DMS114 treated with DMSO at 0.1 percent for 48 hours (cell line): ENCODE measurements around the gene KAZN.

Experiments
- DNase-seq: peaks from one replicate; lab custom pipeline; 2025; ENCODE audit not compliant: unreplicated experiment; lab: John Stamatoyannopoulos, UW

The KAZN gene

GRCh38 chr1:14612256-14612655, 13.8 kb downstream of the KAZN start:
- no peak for DNase-seq

GRCh38 chr1:14613926-14614325, 15.4 kb downstream of the KAZN start:
- no peak for DNase-seq

- DNase-seq: no peak
Observed at GRCh38 chr1:14614341-14614740, 15.9 kb downstream of the KAZN start.

DNA sequence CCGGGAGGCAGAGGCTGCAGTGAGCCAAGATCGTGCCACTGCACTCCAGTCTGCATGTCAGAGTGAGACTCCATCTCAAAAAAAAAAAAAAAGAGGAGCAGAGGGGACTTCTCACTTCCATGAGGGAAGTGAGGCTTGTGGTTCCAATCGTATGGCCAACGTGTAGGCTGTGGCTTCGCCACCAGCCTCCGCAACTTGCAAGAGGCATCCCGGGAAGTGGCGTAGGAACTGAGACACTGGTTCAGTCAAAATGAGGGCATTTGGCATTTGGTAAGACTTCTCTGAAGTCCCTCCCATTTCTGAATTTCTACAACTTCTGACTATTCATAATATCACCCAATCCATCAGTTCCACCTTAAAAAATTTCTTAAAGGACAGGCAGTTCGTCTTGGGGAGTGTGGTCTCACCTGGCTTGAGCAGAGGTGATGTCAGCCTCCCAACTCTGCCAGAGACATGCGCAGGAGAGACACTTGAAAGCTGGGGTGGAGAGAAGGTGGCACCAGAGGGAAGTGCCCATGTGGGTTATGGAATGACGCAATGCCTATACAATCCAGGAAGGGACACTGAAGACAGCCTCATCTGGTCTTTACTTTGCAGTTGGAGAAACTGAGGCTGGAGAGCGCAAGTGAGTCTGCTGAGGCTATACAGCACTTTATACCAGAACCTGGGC, 17.2 kb downstream of the KAZN start:
- no peak for DNase-seq

DNA sequence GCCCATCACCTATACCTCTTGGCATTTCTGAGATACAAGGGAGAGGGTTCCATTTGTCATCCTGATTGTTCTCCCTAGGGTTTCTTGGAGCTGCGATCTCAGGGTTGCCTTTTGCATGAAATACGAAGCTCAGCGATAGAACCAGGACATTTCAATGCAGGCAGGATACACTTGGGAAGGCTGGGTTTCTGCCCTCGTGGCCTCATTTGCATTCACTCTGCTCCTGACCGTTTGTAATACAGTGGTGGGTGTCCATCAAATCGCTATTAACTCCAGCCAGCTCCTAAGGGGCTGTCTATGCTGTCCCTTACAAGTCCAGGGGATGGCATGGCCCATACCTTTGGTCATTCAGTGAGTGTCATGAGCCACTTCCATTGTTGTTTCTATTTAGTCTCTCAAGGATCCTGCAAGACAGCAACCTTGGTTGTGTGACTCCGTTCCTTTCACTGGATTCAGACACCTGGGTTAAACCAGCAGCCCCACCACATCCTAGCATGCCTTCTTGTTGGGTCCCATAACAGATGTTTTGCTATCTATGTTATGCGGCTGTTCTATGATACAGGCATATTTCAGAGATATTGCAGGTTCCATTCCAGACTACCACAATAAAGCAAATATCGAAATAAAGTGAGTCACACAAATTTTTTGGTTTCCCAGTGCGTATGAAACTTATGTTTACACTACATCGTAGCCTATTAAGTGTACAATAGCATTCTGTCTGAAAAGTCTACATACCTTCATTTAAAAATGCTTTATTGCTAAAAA, 18.3 kb downstream of the KAZN start:
- DNase-seq: no peak

DNA sequence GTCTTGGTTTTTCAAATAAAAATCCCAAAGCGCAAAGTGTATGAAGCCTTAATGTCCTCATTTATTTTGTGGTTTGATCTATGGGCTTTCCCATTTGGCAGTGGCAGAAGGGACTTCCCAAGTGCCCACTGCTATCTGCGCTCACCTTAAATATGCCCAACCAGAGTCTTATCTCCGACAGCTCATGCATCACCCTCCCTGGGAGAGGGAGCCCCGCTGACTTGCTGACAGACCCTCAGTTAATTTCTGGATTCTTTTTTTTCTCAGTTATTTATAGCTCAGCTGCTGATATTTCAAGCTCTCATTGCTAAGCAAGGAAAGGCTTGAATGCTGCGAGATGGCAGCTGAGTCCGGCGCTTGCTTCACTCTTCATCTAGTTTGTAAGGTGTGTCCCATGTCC, 19.3 kb downstream of the KAZN start:
- DNase-seq: no peak

GRCh38 chr1:14620941-14621340, 22.5 kb downstream of the KAZN start:
- DNase-seq: no peak

DNA sequence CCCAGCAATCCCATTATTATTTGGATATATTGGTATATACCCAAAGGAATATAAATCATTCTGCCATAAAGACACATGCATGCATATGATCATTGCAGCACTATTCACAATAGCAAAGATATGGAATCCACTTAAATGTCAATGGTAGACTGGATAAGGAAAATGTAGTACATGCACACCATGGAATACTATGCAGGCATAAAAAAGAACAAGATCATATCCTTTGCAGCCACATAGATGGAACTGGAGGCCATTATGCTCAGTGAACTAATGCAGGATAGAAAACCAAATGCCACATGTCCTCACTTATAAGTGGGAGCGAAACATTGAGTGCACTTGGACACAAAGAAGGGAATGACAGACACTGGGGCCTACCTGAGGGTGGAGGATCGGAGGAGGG, 24.6 kb downstream of the KAZN start:
- DNase-seq: no peak

GRCh38 chr1:14624941-14625340, 26.5 kb downstream of the KAZN start:
- no peak for DNase-seq

DNA sequence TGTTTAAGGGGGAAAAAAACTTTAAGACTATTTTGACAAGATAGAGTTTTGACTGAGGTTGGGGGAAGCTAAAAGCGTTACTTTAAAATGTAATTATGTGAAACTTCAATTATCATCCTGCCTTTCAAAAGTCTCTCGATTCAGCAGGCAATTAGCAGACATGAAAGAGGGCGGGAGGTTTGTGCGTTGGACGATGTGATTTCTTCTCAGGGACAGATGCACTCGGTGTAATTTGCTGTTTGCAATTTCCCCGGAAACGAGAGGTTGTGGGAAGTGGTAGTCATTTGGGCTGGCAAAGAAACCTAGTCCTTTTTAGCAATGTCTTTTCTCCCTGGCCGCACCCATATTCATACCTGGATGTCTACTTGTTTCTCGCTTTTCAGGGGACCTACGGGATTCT, 27.1 kb downstream of the KAZN start:
- no peak for DNase-seq

DNA sequence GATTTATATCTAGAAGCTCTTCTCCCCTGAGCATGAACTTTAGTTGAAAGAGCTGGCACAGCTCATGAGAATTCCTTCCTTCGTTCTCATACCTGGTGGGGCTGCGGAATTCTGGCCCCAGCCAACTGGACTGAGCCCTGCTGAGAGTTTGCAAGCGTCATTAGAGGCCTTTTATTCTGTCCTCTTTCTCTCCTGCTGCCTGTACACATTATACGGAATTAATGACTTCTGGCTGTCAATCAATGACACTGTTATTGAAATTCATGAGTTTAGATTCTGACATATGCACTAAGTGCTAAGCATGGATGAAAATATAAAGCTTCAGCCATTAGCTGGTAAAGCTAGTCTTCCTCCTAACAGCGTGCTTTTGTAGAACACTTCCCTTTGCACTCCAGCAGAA, 27.5 kb downstream of the KAZN start:
- DNase-seq: no peak

- DNase-seq: no peak
Observed at GRCh38 chr1:14626869-14627607, 28.6 kb downstream of the KAZN start.

- DNase-seq: no peak
Observed at GRCh38 chr1:14627608-14628489, 29.4 kb downstream of the KAZN start.

- DNase-seq: no peak
Observed at GRCh38 chr1:14629363-14630014, 31.0 kb downstream of the KAZN start.

DNA sequence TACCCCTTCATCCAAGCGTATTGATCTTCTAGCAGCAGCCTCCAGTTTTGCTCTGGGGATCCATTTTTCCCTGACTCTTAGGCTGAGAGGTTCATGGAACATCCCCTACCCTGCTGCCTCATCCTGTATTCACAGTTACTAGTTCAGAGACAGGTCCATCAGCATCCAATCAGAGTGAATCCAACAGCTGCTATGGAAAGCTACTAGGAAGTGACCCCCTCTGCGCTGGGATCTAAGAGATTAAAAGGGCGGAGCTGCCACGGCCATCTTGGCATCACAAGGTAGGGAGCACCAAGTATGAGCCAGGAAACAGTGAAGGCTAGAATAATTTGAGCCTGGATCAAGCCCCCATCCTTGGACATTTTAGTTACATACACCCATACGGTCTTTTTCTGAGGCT, 32.5 kb downstream of the KAZN start:
- no peak for DNase-seq

- DNase-seq: no peak
Observed at GRCh38 chr1:14631421-14631820, 32.9 kb downstream of the KAZN start.

- no peak for DNase-seq
Observed at GRCh38 chr1:14634486-14634885, 36.0 kb downstream of the KAZN start.

GRCh38 chr1:14635421-14635820, 36.9 kb downstream of the KAZN start:
- no peak for DNase-seq

DNA sequence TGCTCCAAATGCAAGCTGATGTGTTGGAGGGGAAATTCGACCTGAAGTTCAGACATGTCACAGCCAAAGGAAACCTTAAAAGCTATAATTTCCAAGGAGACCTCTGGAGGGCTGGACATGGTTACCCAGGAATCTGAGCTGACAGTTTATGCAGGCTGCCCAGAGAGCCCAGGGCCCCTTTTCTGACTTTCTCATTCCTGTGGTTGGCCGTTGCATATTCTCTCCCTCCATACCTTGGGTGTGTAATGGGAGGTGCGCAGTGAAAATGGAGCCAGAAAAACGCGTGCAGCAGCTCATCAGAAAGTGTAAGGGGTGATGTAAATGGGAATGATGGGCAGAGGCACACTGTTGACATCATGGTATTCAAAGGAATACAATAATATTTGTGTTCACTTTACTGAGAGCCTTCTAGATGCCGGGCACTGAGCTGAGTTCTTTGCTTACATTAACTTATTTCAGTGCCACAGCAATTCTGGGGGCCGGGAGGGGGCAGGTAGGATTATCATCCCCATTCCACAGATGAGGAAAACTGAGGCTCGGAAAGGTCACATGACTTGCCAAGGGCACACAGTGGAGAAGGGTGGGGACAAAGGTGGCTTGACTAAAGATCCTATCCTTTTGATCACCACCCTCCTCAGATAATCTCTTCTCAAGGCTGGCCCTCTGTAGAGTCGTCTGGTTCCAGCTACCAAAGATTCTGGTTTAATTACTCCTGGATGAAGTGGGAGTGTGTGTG, 38.6 kb downstream of the KAZN start:
- DNase-seq: no peak
